ENCODE results near the gene HSPB9. TPM values are rescaled to one million over a fixed set of nuclear protein-coding genes. Genes with fewer than 3 reads are reported as not detected.

HSPB9 gene
- total RNA-seq, 1 experiment from 2014 or later, result not detected

DNA sequence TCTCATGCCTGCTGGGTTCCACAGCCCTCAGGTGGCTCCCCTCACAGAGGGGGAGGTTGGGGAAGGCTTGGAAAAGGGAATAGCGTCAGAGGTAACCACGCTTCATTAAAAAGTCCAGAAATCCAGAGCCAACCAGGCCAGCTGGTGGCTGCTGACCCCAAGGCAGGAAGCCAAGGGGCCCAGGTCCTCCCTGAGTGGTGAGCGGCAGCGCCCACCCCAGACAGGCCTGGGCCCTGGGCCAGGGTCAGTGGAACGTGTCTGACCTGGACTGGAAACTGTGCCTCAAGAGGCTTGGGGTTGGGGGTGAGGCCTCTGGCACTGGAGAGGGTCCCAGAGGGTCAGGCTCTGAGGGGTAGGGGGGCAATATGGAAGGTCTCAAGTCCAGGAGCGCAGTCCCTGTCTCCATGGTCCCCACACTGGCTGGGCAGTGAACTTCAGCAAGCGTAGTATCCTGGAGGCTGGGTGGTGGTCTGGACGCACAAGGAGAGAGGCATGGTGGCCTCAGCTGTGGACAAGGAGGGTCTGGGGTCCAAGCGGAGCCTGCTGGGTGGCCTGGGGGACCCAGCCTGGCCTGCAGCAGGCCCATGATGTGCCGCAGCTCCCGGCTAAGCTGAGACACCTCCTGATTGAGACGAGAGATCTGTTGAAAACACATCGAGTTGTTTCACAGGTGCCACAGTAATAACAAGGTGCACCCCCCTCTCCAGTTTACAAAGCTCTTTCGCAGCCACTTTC lies 37.4 kb downstream of the HSPB9 start:
- H3K27me3 ChIP-seq (ENCODE audit: insufficient read depth, low read length), result no peaks in the 10 kb centered on the region
- H3K9me3 ChIP-seq (ENCODE audit: control insufficient read depth in 1 of 2, insufficient read depth in 1 of 2, low read depth in 1 of 2, low read length in 2 of 2), result no peaks in the 10 kb centered on the region
- TF ChIP-seq SIN3A (IDR thresholded peaks at IDR 0.05; ENCODE audit: low read depth), result no peak
- TF ChIP-seq EZH2 (IDR thresholded peaks at IDR 0.05), result no peak
- no peak for TF ChIP-seq EZH2phosphoT487 (IDR thresholded peaks at IDR 0.05; ENCODE audit: borderline replicate concordance)
- no peak for TF ChIP-seq CEBPB (IDR thresholded peaks at IDR 0.05; ENCODE audit: low read depth)
- TF ChIP-seq ZNF274 (IDR thresholded peaks at IDR 0.05; ENCODE audit: low read depth, low read length), result no peak
- TF ChIP-seq SP1 (IDR thresholded peaks at IDR 0.05; ENCODE audit: low read depth), result no peak
- no peak for TF ChIP-seq ZFX (IDR thresholded peaks at IDR 0.05)
- TF ChIP-seq, protein P1, sequence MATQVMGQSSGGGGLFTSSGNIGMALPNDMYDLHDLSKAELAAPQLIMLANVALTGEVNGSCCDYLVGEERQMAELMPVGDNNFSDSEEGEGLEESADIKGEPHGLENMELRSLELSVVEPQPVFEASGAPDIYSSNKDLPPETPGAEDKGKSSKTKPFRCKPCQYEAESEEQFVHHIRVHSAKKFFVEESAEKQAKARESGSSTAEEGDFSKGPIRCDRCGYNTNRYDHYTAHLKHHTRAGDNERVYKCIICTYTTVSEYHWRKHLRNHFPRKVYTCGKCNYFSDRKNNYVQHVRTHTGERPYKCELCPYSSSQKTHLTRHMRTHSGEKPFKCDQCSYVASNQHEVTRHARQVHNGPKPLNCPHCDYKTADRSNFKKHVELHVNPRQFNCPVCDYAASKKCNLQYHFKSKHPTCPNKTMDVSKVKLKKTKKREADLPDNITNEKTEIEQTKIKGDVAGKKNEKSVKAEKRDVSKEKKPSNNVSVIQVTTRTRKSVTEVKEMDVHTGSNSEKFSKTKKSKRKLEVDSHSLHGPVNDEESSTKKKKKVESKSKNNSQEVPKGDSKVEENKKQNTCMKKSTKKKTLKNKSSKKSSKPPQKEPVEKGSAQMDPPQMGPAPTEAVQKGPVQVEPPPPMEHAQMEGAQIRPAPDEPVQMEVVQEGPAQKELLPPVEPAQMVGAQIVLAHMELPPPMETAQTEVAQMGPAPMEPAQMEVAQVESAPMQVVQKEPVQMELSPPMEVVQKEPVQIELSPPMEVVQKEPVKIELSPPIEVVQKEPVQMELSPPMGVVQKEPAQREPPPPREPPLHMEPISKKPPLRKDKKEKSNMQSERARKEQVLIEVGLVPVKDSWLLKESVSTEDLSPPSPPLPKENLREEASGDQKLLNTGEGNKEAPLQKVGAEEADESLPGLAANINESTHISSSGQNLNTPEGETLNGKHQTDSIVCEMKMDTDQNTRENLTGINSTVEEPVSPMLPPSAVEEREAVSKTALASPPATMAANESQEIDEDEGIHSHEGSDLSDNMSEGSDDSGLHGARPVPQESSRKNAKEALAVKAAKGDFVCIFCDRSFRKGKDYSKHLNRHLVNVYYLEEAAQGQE (IDR thresholded peaks at IDR 0.05; ENCODE audit: low read depth), result no peak
- no peak for TF ChIP-seq RAD21 (IDR thresholded peaks at IDR 0.05; ENCODE audit: low read depth)
- no peak for ATAC-seq
- H3K9me2 ChIP-seq (ENCODE audit: insufficient read depth), result no peaks in the 10 kb centered on the region
- intact Hi-C loops (cut with micrococcal nuclease), result no loop called here
- peaks cover 0 to 6% of the 10 kb centered on the region in 2 experiments; a peak in 1 of 4 replicates for H3K4me1 ChIP-seq (ENCODE audit: control insufficient read depth in 1 of 2, insufficient read depth in 2 of 2, low read length in 2 of 2)
- ChIA-PET RAD21 (ENCODE audit: low non-redundant PET in 1 of 2, low total read pairs in 2 of 2, uncharacterized antibody in 2 of 2, unreplicated experiment in 2 of 2) (no interaction called here), CTCF (interaction anchor here (1.0 kb wide), 1 partner anchor 22 kb away, joined by 3 read pairs; no protein-coding TSS in a partner anchor), POLR2A (no interaction called here)
- H2AFZ ChIP-seq (ENCODE audit: low read depth, low read length, poor library complexity, severe bottlenecking), result no peak overlapping the region
- H3K4me2 ChIP-seq (ENCODE audit: low read length), result no peak overlapping the region
- no peak overlapping the region for H3K9ac ChIP-seq (ENCODE audit: low read length)
- no peak for DNase-seq (ENCODE audit: low read depth, low spot score)
- H3K36me3 ChIP-seq (ENCODE audit: control insufficient read depth in 1 of 2, insufficient read depth in 2 of 2, low read length in 2 of 2), result no peaks in the 10 kb centered on the region
- H3K4me3 ChIP-seq (replicated peaks in 1 of 2; ENCODE audit: low read depth in 1 of 2, low read length in 2 of 2), result no peak overlapping the region
- H4K20me1 ChIP-seq (ENCODE audit: insufficient read depth), result no peaks in the 10 kb centered on the region
- no TSS peak for BruUV-seq (replicated peaks)
- no peak overlapping the region for H3K27ac ChIP-seq (ENCODE audit: low read depth, low read length)
- H3K79me2 ChIP-seq (ENCODE audit: insufficient read depth, low read length), result no peaks in the 10 kb centered on the region
